Fibroblast of skin of right biceps (primary cell): ENCODE measurements around the gene CHRNB4.
"Not testable (repeated sequence)": the region's sequence is repeated elsewhere in the genome, so short reads cannot be mapped to it uniquely, and the experiment has no call there.

ENCODE experiments used
- DNase-seq: peaks from one replicate; pipeline ENCODE4 v3.0.0-alpha.2; 2013

Gene CHRNB4

GRCh38 chr15:78614021-78614420 is 27.0 kb downstream of the CHRNB4 start:
- no peak for DNase-seq

GRCh38 chr15:78609551-78609950 is 31.5 kb downstream of the CHRNB4 start:
- not testable (repeated sequence) for DNase-seq

DNA sequence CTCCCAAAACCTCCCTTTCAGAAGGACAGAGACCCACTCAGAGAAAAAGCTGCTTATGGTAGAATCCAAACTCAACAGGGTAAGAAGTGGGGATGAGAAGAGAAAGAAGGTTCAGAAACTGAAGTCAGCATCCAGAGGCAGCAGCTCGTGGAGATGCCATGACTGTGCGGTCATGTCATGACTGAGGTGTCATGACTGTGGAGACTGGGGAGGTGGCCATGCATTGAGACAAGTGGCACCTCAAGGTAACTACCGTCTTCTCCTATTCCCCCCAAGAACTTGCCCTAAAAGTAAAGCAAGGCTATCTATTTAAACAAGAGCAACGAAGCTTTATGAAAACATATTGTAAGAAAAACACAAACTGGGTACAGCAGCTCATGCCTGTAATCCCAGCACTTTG is 35.3 kb downstream of the CHRNB4 start:
- DNase-seq = no peak

DNA sequence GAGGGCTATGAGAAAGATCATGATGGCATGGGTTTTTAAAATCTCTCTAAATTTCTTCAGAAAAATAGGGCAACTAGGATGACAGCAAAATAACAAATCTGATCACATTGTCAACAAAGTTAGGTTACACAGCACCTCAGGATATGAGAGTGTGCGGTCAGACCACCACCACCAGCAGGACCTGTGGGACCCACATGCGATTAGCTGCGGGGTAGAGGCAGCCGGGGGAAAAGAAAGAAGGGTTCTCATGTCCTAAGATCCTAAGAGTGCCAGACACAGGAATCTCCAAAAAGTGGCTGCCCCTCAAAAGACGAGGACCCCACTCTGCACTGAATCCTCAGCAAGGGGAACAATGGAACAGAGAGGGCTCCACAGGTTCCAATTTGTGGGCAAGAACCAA is 35.8 kb downstream of the CHRNB4 start:
- DNase-seq = no peak

- DNase-seq = no peak
Measured at GRCh38 chr15:78604420-78604819, 36.6 kb downstream of the CHRNB4 start.

GRCh38 chr15:78603467-78603866 is 37.5 kb downstream of the CHRNB4 start:
- DNase-seq = no peak

DNA sequence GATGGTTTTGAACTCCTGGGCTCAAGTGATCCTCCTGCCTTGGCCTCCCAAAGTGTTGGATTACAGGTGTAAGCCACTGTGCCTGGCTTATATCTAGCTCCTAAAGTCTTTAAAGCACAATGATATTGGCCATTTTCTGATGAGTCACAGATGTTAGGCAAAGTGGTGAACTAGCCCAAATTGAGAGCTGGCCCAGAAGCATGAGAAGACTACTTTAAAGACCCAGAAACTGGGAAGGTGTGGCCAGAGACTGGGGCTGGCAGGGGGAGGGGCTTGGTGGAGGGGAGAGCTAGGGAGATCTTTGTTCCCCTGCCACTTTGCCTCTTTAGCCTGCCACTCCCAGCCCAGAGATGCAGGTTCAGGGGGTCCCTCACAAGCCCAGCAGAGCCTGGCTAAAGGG is 41.8 kb downstream of the CHRNB4 start:
- no peak for DNase-seq

DNA sequence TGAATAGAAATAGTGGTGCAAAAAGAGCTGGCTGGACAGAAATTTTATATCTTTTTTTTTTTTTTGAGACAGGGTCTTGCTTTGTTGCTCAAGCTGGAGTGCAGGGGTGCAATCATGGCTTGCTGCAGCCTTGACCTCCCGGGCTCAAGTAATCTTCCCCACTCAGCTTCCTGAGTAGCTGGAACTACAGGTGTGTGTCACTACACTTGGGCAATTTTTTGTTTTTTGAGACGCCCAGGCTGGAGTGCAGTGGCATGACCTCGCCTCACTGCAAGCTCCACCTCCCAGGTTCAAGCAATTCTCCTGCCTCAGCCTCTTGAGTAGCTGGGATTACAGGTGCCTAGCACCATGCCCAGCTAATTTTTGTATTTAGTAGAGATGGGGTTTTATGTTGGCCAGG is 42.7 kb downstream of the CHRNB4 start:
- no peak for DNase-seq

GRCh38 chr15:78597583-78597982 is 43.4 kb downstream of the CHRNB4 start:
- DNase-seq = no peak

- no peak for DNase-seq
Measured at GRCh38 chr15:78574944-78575343, 66.1 kb downstream of the CHRNB4 start.
